ENCODE data around the gene NXF1. TPM values are rescaled to one million over a fixed set of nuclear protein-coding genes. Genes with fewer than 3 reads are reported as not detected.

Gene NXF1
- total and polyA plus RNA-seq, 10 of the 15 experiments (the other 5 are each of a cell fraction or from before 2014, with no cell fraction given) = 20.7 to 84.9 (median 40.6) TPM

DNA sequence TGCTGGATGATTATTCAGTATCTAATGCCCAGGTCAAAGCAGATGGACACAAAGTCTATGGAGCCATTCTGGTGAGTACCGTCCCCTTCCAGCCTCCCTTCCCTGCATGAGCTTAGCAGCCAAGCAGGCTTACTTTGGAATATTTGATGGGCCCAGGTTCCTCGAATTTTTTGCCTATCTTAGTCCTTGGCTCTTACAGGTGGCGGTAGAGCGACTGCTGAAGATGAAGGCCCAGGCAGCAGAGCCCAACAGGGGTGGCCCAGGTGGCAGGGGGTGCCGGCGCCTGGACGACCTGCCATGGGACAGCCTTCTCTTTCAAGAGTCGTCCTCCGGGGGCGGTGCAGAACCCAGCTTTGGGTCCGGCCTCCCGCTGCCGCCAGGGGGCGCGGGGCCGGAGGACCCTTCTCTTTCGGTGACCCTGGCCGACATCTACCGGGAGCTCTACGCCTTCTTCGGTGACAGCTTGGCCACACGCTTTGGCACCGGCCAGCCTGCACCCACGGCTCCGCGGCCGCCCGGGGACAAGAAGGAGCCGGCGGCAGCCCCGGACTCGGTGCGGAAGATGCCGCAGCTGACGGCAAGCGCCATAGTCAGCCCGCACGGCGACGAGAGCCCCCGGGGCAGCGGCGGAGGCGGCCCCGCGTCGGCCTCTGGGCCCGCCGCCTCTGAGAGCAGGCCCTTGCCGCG, 18.8 kb downstream of the NXF1 start (continued):
- no peak for TF ChIP-seq EP300 (IDR thresholded peaks at IDR 0.05; ENCODE audit: borderline replicate concordance in 1 of 2, control insufficient read depth in 1 of 2, low read depth in 2 of 2, low read length in 2 of 2)
- no peak for TF ChIP-seq USF2 (IDR thresholded peaks at IDR 0.05; ENCODE audit: borderline replicate concordance, low read depth, low read length)
- TF ChIP-seq KLF5 (IDR thresholded peaks at IDR 0.05; ENCODE audit: partially characterized antibody) = no peak
- no peak for TF ChIP-seq HCFC1 (IDR thresholded peaks at IDR 0.05; ENCODE audit: low read length)
- TF ChIP-seq CBX5 (IDR thresholded peaks at IDR 0.05; ENCODE audit: low read depth) = peak; percentile 41; the same call in 1 of the 2 replicates
- no peak for TF ChIP-seq SUZ12 (IDR thresholded peaks at IDR 0.05; ENCODE audit: unreplicated experiment)
- TF ChIP-seq YY1 (IDR thresholded peaks at IDR 0.05; ENCODE audit: low read depth, low read length) = peak; percentile 89
- no peak for TF ChIP-seq MYB (IDR thresholded peaks at IDR 0.05; ENCODE audit: borderline replicate concordance, low read depth, low read length)
- no peak for TF ChIP-seq CHD2 (IDR thresholded peaks at IDR 0.05; ENCODE audit: borderline replicate concordance, low read depth, low read length)

DNA sequence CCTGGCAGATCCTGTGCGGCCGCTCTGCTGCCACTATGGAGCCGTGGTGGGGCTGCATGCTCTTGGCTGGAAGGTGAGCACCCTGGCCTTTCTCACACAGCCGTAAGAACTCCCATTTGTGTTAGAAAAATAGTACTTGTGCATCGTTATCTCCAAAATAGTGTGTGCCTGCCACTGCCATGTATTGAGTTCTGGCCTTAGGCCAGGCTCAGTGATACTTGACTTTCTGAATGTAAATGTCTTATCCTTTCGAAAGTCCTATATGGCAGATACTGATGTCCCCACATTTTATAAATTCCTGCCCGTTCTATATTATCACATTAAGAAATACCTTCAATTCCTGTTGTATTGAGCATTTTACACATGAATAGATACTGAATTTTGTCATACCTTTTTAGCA, 22.5 kb downstream of the NXF1 start:
- intact Hi-C loops (cut with micrococcal nuclease; ENCODE audit: unreplicated experiment) = no loop called here
- ATAC-seq = no peak
- Histone ChIP-seq H2AFZ (ENCODE audit: control insufficient read depth, low read depth, low read length) (no peak overlapping the region), H3K9ac (ENCODE audit: control insufficient read depth, insufficient read depth, low read length) (no peak overlapping the region), H3K4me1 (ENCODE audit: control insufficient read depth, insufficient read depth, low read length) (no peaks in the 10 kb centered on the region; the same call in 1 of the 2 replicates), H3K27me3 (replicated peaks in 1 of 2; ENCODE audit: control insufficient read depth in 2 of 2, insufficient read depth in 2 of 2, low read length in 1 of 2) (no peaks in the 10 kb centered on the region), H3K9me3 (replicated peaks; ENCODE audit: control insufficient read depth, insufficient read depth, low read length) (no peaks in the 10 kb centered on the region), H4K20me1 (ENCODE audit: control insufficient read depth, insufficient read depth) (no peaks in the 10 kb centered on the region), H3K4me2 (ENCODE audit: control insufficient read depth, insufficient read depth) (no peak overlapping the region), H3K4me3 (no peak overlapping the region), H3K27ac (ENCODE audit: control insufficient read depth, insufficient read depth) (no peak overlapping the region), H3K36me3 (ENCODE audit: control insufficient read depth in 2 of 2, insufficient read depth in 2 of 2, low read length in 1 of 2) (peaks cover 8 to 11% of the 10 kb centered on the region in 2 experiments; a peak in 3 of 4 replicates), H3K79me2 (ENCODE audit: control insufficient read depth, insufficient read depth, low read length) (peaks cover 14% of the 10 kb centered on the region)
- 99% methylated on average over 7 of the region's 7 CpGs for WGBS (ENCODE audit: insufficient coverage, insufficient replicate concordance, low lambda C conversion rate, missing lambda C conversion rate)
- POLR2A ChIA-PET = interaction anchor here (0.8 kb wide), 1 partner anchor 10 kb away, joined by 4 read pairs; no protein-coding TSS in a partner anchor
- no peak for FAIRE-seq
- no peak for TF ChIP-seq ATF3 (IDR thresholded peaks at IDR 0.05; ENCODE audit: borderline replicate concordance, extremely low read depth, low read depth, low read length)
- no peak for TF ChIP-seq TCF12 (IDR thresholded peaks at IDR 0.05; ENCODE audit: low read depth, low read length)
- no peak for TF ChIP-seq CBX3 (IDR thresholded peaks at IDR 0.05; ENCODE audit: borderline replicate concordance, low read depth)
- no peak for TF ChIP-seq BACH1 (IDR thresholded peaks at IDR 0.05; ENCODE audit: borderline replicate concordance)
- TF ChIP-seq TBL1XR1 (IDR thresholded peaks at IDR 0.05; ENCODE audit: low read depth, low read length) = no peak
- no peak for TF ChIP-seq ZBTB4 (CRISPR knock-in tag; IDR thresholded peaks at IDR 0.05)
- no peak for TF ChIP-seq TAF1 (IDR thresholded peaks at IDR 0.05; ENCODE audit: borderline replicate concordance, low read depth, low read length)
- no peak for TF ChIP-seq CEBPB (IDR thresholded peaks at IDR 0.05; ENCODE audit: borderline replicate concordance in 1 of 2, low read depth in 2 of 2, low read length in 2 of 2)
- no peak for TF ChIP-seq LARP7 (IDR thresholded peaks at IDR 0.05)
- BruUV-seq (replicated peaks) = no TSS peak
- RAD21 ChIA-PET (ENCODE audit: unreplicated experiment) = no interaction called here
- CTCF ChIA-PET = no interaction called here
- SMC1A ChIA-PET (ENCODE audit: uncharacterized antibody, unreplicated experiment) = interaction anchor here (4.2 kb wide), 1 partner anchor 80 kb away, joined by 33 read pairs; no protein-coding TSS in a partner anchor
- no peak for DNase-seq (ENCODE audit: low read depth, low spot score)
- in situ Hi-C loops (cut with MboI) = no loop called here
